HG03108 (cell line): ENCODE results near the gene GAL3ST2.
"Not testable (repeated sequence)": the region's sequence is repeated elsewhere in the genome, so short reads cannot be mapped to it uniquely, and the experiment has no call there.

Experiments used
- ATAC-seq: cut with Tn5 transposase; IDR thresholded peaks from one replicate; pipeline ENCODE4 v1.9.1; 2021; ENCODE audit warnings: moderate library complexity; ENCODE audit not compliant: unreplicated experiment

Gene GAL3ST2

GRCh38 chr2:241817821-241818215 is 41.2 kb downstream of the GAL3ST2 start:
- ATAC-seq: not testable (repeated sequence)

- ATAC-seq: no peak
Measured at GRCh38 chr2:241818229-241818942, 41.8 kb downstream of the GAL3ST2 start.

GRCh38 chr2:241818943-241819270 is 42.3 kb downstream of the GAL3ST2 start:
- ATAC-seq: no peak

- ATAC-seq: not testable (repeated sequence)
Measured at GRCh38 chr2:241819947-241820624, 43.5 kb downstream of the GAL3ST2 start.

- no peak for ATAC-seq
Measured at GRCh38 chr2:241820625-241821384, 44.2 kb downstream of the GAL3ST2 start.

- no peak for ATAC-seq
Measured at GRCh38 chr2:241821460-241822263, 45.0 kb downstream of the GAL3ST2 start.

- ATAC-seq: no peak
Measured at GRCh38 chr2:241822264-241822623, 45.6 kb downstream of the GAL3ST2 start.

- ATAC-seq: not testable (repeated sequence)
Measured at GRCh38 chr2:241823531-241824437, 47.2 kb downstream of the GAL3ST2 start.

- ATAC-seq: no peak
Measured at GRCh38 chr2:241827394-241827793, 50.8 kb downstream of the GAL3ST2 start.

GRCh38 chr2:241833101-241833663 is 56.6 kb downstream of the GAL3ST2 start:
- no peak for ATAC-seq

- not testable (repeated sequence) for ATAC-seq
Measured at GRCh38 chr2:241833756-241834526, 57.3 kb downstream of the GAL3ST2 start.

- ATAC-seq: no peak
Measured at GRCh38 chr2:241834527-241835210, 58.0 kb downstream of the GAL3ST2 start.

- no peak for ATAC-seq
Measured at GRCh38 chr2:241835611-241836010, 59.0 kb downstream of the GAL3ST2 start.

GRCh38 chr2:241836292-241836691 is 59.7 kb downstream of the GAL3ST2 start:
- no peak for ATAC-seq

GRCh38 chr2:241837197-241837965 is 60.8 kb downstream of the GAL3ST2 start:
- no peak for ATAC-seq

GRCh38 chr2:241841181-241842066 is 64.8 kb downstream of the GAL3ST2 start:
- no peak for ATAC-seq

GRCh38 chr2:241842067-241842415 is 65.4 kb downstream of the GAL3ST2 start:
- no peak for ATAC-seq
